Activated CD8-positive, alpha-beta T cell treated with anti-CD3 and anti-CD28 coated beads, Interleukin-2, amount 10 ng/mL, durations not matched to agents 7 days and 5 days (primary cell): Measurements from ENCODE around the gene NLRC5. TPM values are rescaled to one million over a fixed set of nuclear protein-coding genes. Genes with fewer than 3 reads are reported as not detected.

ENCODE experiments used
- ATAC-seq: fragments of 150-1000 bp; cut with Tn5 transposase; one replicate; pipeline ENCODE4 v1.10.0; 2021; ENCODE audit warnings: moderate library complexity
- CTCF ChIA-PET: fragments of 350-600 bp; sonication (Branson Sonifier 250); formaldehyde crosslinking; loops from one replicate; lab custom pipeline; 2021; ENCODE audit warnings: antibody characterized with exemption; lab: Charles Lee
- POLR2A ChIA-PET: fragments of 350-600 bp; sonication (Branson Sonifier 250); formaldehyde crosslinking; loops from one replicate; lab custom pipeline; 2021; ENCODE audit warnings: antibody characterized with exemption; lab: Charles Lee
- DNase-seq: peaks from one replicate; pipeline ENCODE4 v3.0.0-alpha.2; 2020
- H3K27ac Mint-ChIP-seq: one replicate; pipeline ENCODE4 v1.8.0; 2021; ENCODE audit warnings: mild to moderate bottlenecking, mixed read lengths
- H3K27me3 Mint-ChIP-seq: one replicate; pipeline ENCODE4 v1.8.0; 2021; ENCODE audit warnings: low read depth, mixed read lengths
- H3K36me3 Mint-ChIP-seq: one replicate; pipeline ENCODE4 v1.8.0; 2021; ENCODE audit warnings: low read depth, mixed read lengths
- H3K4me1 Mint-ChIP-seq: one replicate; pipeline ENCODE4 v1.8.0; 2021; ENCODE audit warnings: low read depth, mixed read lengths
- H3K4me3 Mint-ChIP-seq: one replicate; pipeline ENCODE4 v1.8.0; 2021; ENCODE audit warnings: mild to moderate bottlenecking, mixed read lengths
- H3K9me3 Mint-ChIP-seq: one replicate; pipeline ENCODE4 v1.8.0; 2022; ENCODE audit warnings: mixed read lengths; ENCODE audit not compliant: insufficient read depth
- total RNA-seq, 2 experiments: library from RNA; stranded (reverse); gene quantifications; one replicate each; pipeline ENCODE4 v1.2.3, GENCODE V29; 2021

NLRC5 gene
- total RNA-seq, 2 experiments from 2014 or later, result 280 to 291 TPM

- no peaks in the 10 kb centered on the region for H3K9me3 Mint-ChIP-seq
- ChIA-PET CTCF (interaction anchor here (1.0 to 1.8 kb wide), 2 partner anchors 24 to 35 kb away, joined by 3 to 5 read pairs; no protein-coding TSS in a partner anchor), POLR2A (no interaction called here)
- ATAC-seq (no peak), DNase-seq (no peak)
- no peak overlapping the region for H3K27ac Mint-ChIP-seq
- peaks cover 7% of the 10 kb centered on the region for H3K4me1 Mint-ChIP-seq
- H3K4me3 Mint-ChIP-seq, result no peak overlapping the region
- H3K27me3 Mint-ChIP-seq, result no peaks in the 10 kb centered on the region
- no peaks in the 10 kb centered on the region for H3K36me3 Mint-ChIP-seq
Observed at GRCh38 chr16:57118461-57119084, 129.2 kb downstream of the NLRC5 start.

DNA sequence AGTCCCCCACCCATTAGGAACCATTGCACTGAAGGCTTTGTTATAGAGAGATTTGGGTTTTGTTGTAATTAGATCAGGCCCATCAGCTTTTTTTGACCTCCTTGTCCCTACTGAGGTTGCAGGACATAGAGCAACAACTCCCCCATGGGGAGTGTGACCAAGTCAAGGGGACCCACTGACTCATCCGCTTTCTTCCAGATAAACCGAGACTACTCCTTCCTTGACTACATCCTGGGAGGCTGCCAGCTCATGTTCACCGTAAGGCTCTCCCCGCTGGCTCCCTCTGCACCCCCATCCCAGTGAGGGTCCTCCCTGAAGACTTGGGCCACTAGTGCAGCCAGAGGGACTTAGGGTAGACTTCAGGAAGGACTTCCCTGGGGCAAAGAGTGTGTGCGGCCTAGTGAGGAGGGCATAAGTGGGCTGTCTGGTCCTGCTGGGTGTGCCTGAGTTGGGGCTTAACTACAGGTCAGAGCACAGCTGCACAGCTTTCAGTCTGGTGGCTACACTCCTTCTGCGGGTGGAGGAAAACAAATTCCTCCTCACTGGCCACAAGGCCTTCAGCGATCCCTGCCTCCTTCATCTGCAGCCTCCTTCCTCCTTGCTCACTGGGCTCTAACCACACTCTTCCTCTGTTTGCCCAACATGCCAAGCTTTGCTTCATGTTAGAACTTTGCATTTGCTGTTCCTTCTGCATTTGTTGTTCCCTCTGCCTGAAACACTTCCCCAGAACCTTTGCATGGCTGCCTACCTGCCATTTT lies 134.0 kb downstream of the NLRC5 start:
- CTCF ChIA-PET, result interaction anchor here (0.9 to 1.5 kb wide), 3 partner anchors 12 to 44 kb away, joined by 4 to 8 read pairs (median 4); partner anchors contain the start of gene CPNE2
- H3K27me3 Mint-ChIP-seq, result no peaks in the 10 kb centered on the region
- ATAC-seq, result no peak
- no peaks in the 10 kb centered on the region for H3K9me3 Mint-ChIP-seq
- POLR2A ChIA-PET, result interaction anchor here (0.8 kb wide), 1 partner anchor 16 kb away, joined by 4 read pairs; no protein-coding TSS in a partner anchor
- no peak overlapping the region for H3K4me3 Mint-ChIP-seq
- no peak for DNase-seq
- peaks cover 45% of the 10 kb centered on the region for H3K4me1 Mint-ChIP-seq
- peaks cover 2% of the 10 kb centered on the region for H3K36me3 Mint-ChIP-seq
- H3K27ac Mint-ChIP-seq, result peak overlapping the region; percentile 80

DNA sequence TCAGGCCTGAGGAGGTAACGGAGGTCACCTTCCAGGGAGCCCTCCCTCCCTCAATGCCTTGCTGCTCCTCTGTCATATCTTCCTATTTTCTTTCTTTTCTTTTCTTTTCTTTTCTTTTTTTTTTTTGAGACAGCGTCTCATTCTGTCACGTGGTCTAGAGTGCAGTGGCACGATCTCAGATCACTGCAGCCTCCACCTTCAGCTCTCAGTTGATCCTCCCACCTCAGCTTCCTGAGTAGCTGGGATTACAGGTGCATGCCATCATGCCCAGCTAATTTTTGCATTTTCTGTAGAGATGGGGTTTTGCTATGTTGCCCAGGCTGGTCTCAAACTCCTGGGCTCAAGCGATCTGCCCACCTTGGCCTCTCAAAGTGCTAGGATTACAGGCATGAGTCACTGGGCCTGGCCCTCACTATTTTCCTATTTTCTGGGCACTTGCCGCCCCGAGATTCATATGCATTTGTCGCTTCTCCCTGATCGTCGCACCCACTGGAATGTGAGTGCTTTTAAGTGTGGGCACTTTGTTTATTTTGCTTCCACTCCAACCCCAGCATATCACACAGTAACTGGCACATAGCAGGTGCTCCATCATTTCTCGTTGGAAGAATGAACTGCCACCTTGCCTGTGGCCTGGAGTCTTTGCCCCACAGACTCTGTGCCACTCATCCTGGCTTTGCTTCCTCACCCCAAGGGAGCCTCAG lies 134.8 kb downstream of the NLRC5 start:
- Mint-ChIP-seq H3K27me3 (no peaks in the 10 kb centered on the region), H3K9me3 (no peaks in the 10 kb centered on the region), H3K27ac (peak overlapping the region; percentile 80), H3K4me1 (peaks cover 52% of the 10 kb centered on the region), H3K36me3 (peaks cover 2% of the 10 kb centered on the region), H3K4me3 (no peak overlapping the region)
- no peak for DNase-seq
- no peak for ATAC-seq
- ChIA-PET CTCF (interaction anchor here (0.9 to 1.5 kb wide), 3 partner anchors 11 to 43 kb away, joined by 4 to 8 read pairs (median 4); partner anchors contain the start of gene CPNE2), POLR2A (no interaction called here)

DNA sequence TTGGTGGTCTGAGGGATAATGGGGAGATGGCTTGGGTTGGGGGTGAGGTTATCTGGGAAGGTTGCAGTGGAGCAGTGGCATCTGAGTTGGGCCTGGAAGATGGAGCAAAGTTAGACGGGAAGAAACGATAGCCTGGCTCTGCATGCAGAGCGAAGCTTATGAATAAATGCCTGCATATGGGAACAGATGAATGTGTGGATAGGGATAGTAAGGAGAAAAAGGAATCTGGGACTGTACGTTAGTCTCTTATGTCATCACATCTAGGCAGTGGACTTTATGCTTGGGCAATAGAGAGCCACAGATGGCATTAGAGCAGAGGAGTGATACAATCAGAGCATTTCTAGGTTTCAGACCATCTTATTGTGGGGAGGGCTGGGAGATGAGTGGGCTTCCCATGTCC lies 136.0 kb downstream of the NLRC5 start:
- H3K9me3 Mint-ChIP-seq, result no peaks in the 10 kb centered on the region
- no peaks in the 10 kb centered on the region for H3K27me3 Mint-ChIP-seq
- POLR2A ChIA-PET, result no interaction called here
- CTCF ChIA-PET, result interaction anchor here (2.1 kb wide), 1 partner anchor 16 kb away, joined by 6 read pairs; no protein-coding TSS in a partner anchor
- H3K36me3 Mint-ChIP-seq, result peaks cover 2% of the 10 kb centered on the region
- ATAC-seq (no peak), DNase-seq (no peak)
- H3K4me1 Mint-ChIP-seq, result peaks cover 62% of the 10 kb centered on the region
- H3K27ac Mint-ChIP-seq, result no peak overlapping the region
- no peak overlapping the region for H3K4me3 Mint-ChIP-seq

DNA sequence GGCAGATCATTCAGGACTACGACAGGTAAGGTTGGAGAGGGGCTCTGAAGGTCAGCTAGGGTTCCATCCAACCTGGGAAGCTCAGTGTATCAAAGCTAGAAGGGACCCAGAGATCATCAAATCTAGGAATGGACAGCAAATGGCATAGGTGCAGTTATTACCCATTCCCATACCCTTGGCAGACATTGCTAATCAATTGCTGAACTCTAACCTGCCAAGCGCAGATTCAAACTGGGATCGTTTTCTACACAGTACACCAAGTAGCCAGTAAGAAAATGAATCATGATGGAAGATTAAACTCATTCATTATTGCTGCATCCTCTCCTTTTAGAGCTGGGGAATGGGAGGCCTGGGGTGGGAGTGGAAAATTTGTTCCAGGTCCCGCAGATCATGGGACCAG lies 136.6 kb downstream of the NLRC5 start:
- no peak overlapping the region for H3K27ac Mint-ChIP-seq
- H3K4me3 Mint-ChIP-seq, result no peak overlapping the region
- H3K27me3 Mint-ChIP-seq, result no peaks in the 10 kb centered on the region
- H3K4me1 Mint-ChIP-seq, result peaks cover 68% of the 10 kb centered on the region
- no peak for ATAC-seq
- no peak for DNase-seq
- ChIA-PET CTCF (interaction anchor here (0.6 to 3.3 kb wide), 6 partner anchors 12 to 42 kb away, joined by 3 to 21 read pairs (median 6); partner anchors contain the start of gene CPNE2), POLR2A (interaction anchor here (0.6 kb wide), 1 partner anchor 61 kb away, joined by 3 read pairs; no protein-coding TSS in a partner anchor)
- no peaks in the 10 kb centered on the region for H3K9me3 Mint-ChIP-seq
- H3K36me3 Mint-ChIP-seq, result peaks cover 2% of the 10 kb centered on the region

DNA sequence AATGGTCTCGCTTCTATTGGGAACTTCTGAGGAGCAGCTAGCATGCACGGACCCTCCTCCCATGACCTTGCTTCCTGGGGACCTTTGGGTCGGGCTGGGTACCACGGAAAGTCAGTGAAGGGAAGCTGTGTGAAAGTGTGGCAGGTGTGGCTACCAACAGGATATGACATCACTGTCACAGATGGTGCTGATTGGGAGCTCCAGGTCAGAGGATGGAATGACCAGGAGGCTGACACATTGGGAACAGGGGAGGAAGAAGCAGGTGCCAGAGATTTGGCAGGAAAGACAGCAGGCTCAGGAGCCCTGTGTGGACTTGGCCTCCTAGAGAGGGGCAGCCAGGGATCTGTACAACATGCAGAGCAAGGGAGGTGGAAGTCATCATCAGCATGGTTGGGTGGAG lies 137.1 kb downstream of the NLRC5 start:
- ChIA-PET POLR2A (interaction anchor here (0.6 to 1.4 kb wide), 5 partner anchors 17 to 270 kb away, joined by 3 to 4 read pairs (median 3); no protein-coding TSS in a partner anchor), CTCF (interaction anchor here (0.6 to 3.3 kb wide), 8 partner anchors 12 to 42 kb away, joined by 3 to 21 read pairs (median 6); partner anchors contain the start of gene CPNE2)
- DNase-seq, result no peak
- Mint-ChIP-seq H3K27ac (peak overlapping the region; percentile 82), H3K9me3 (no peaks in the 10 kb centered on the region), H3K36me3 (peaks cover 2% of the 10 kb centered on the region), H3K4me1 (peaks cover 73% of the 10 kb centered on the region), H3K4me3 (no peak overlapping the region), H3K27me3 (no peaks in the 10 kb centered on the region)
- ATAC-seq, result no peak

DNA sequence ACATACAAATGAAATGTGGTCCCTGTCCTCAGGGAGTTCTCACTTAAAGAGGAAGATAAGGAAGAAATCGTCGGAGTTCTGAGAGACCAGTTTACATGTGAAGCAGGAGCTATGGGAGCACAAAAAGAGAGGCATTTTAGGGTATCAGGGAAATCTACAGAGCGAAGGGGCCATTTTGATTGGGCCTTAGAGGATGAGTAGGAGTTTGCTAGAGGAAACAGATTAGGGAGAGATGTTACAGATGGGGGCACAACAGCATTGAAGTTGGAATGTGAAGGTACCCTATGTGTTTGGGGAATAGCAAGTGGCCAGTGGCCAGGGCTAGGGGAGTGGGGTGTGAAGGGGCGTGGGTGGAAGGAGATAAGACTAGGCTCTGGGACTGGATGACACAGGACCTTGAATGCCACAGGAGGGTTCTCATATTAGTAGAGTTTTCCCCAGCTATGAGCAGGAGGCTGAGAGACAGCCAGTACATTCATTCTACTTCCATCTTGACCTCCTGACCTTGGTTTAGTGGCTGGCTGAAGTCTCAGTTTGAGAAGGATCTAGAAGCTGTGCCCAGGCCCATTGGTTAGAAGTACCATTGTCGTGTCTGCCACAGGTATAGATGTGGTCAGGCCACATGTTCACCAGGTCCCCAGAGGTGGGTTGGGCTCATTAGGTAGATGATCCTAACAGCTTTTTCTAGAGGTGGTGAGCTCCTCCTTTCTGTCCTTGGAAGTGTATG lies 137.8 kb downstream of the NLRC5 start:
- Mint-ChIP-seq H3K27me3 (no peaks in the 10 kb centered on the region), H3K36me3 (peaks cover 2% of the 10 kb centered on the region), H3K4me1 (peaks cover 81% of the 10 kb centered on the region), H3K4me3 (no peak overlapping the region), H3K9me3 (no peaks in the 10 kb centered on the region), H3K27ac (peak overlapping the region; percentile 82)
- DNase-seq (peak; percentile 47), ATAC-seq (no peak)
- POLR2A ChIA-PET, result interaction anchor here (0.6 to 1.9 kb wide), 6 partner anchors 17 to 271 kb away, joined by 3 to 7 read pairs (median 4); no protein-coding TSS in a partner anchor
- CTCF ChIA-PET, result interaction anchor here (0.9 to 3.3 kb wide), 10 partner anchors 14 to 43 kb away, joined by 3 to 21 read pairs (median 5); partner anchors contain the start of gene CPNE2

DNA sequence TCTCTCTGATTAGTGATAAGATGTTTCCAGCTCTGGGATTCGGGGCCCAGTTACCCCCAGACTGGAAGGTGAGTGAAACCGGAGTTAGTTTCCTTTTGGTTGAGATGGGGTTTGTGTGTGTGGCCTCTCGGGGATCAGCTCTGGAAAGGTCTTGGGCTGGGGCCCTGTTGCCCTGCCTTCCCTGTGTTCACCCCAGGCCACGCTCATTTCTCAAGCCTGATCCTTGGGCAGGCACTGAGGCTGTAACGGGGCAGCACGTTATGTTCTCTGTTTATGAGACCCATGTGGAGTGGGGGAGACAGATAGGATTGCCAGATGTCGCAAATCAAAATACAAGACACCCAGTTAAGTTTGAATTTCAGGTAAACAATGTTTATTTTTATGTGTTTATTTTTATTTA lies 138.5 kb downstream of the NLRC5 start:
- Mint-ChIP-seq H3K4me1 (peaks cover 87% of the 10 kb centered on the region), H3K9me3 (no peaks in the 10 kb centered on the region), H3K36me3 (peaks cover 2% of the 10 kb centered on the region), H3K27me3 (no peaks in the 10 kb centered on the region), H3K27ac (peak overlapping the region; percentile 82), H3K4me3 (no peak overlapping the region)
- ChIA-PET CTCF (interaction anchor here (0.9 to 3.3 kb wide), 7 partner anchors 18 to 67 kb away, joined by 3 to 21 read pairs (median 5); partner anchors contain the start of gene CPNE2), POLR2A (interaction anchor here (1.2 to 1.9 kb wide), 3 partner anchors 16 to 196 kb away, joined by 3 to 7 read pairs (median 3); no protein-coding TSS in a partner anchor)
- ATAC-seq, result no peak
- no peak for DNase-seq

- Mint-ChIP-seq H3K4me1 (peaks cover 86% of the 10 kb centered on the region), H3K27ac (peak overlapping the region; percentile 96), H3K4me3 (peak overlapping the region; percentile 71), H3K36me3 (peaks cover 2% of the 10 kb centered on the region), H3K9me3 (no peaks in the 10 kb centered on the region), H3K27me3 (no peaks in the 10 kb centered on the region)
- peak; percentile 75 for ATAC-seq
- DNase-seq, result peak; percentile 83
- POLR2A ChIA-PET, result interaction anchor here (0.9 to 1.9 kb wide), 8 partner anchors 13 to 198 kb away, joined by 3 to 9 read pairs (median 6); partner anchors contain the start of genes PSME3IP1 and RSPRY1
- CTCF ChIA-PET, result interaction anchor here (0.8 to 3.3 kb wide), 12 partner anchors 8 to 66 kb away, joined by 3 to 20 read pairs (median 4); no protein-coding TSS in a partner anchor
Observed at GRCh38 chr16:57128771-57129389, 139.5 kb downstream of the NLRC5 start.

DNA sequence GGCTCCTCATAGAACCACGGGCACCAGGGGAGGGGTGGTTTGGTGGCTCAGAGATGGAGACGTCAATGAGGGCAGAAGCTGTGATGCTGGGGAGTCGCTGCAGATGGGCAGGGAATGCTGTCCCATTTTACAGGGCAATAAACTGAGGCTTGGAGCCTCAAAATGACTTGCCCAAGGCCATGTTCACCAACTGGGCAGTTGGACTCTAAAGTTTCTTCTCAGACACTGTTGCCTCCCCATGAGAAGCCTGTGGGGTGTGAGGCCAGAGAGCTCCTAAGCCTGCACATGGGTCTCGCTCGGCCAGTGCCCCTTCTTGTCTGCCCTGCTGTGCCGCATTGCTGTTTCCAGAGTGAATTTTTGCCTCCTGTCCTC lies 141.6 kb downstream of the NLRC5 start:
- POLR2A ChIA-PET, result interaction anchor here (0.7 to 0.9 kb wide), 2 partner anchors 11 kb away, joined by 3 to 5 read pairs; no protein-coding TSS in a partner anchor
- Mint-ChIP-seq H3K9me3 (no peaks in the 10 kb centered on the region), H3K27me3 (no peaks in the 10 kb centered on the region), H3K4me3 (peak overlapping the region; percentile 51), H3K27ac (peak overlapping the region; percentile 96), H3K36me3 (peaks cover 2% of the 10 kb centered on the region), H3K4me1 (peaks cover 91% of the 10 kb centered on the region)
- CTCF ChIA-PET, result interaction anchor here (1.4 to 1.7 kb wide), 2 partner anchors 38 to 39 kb away, joined by 3 to 5 read pairs; partner anchors contain the start of gene CPNE2
- no peak for DNase-seq
- no peak for ATAC-seq
